HepG2 (cell line): ENCODE results near the gene IPP. TPM values are rescaled to one million over a fixed set of nuclear protein-coding genes. Genes with fewer than 3 reads are reported as not detected.
A peak's percentile ranks its signal among the peaks of the same experiment; 100 is the strongest.

ENCODE experiments used
- ATAC-seq: fragments of 200-7000 bp; cut with Tn5 transposase; 3 replicates; pipeline ENCODE4 v1.9.1; 2020; ENCODE audit warnings: mild to moderate bottlenecking, moderate library complexity
- BruUV-seq: library from RNA; stranded (reverse); fragments of 400-500 nt; replicated peaks from 2 replicates; lab custom pipeline; 2021; lab: Mats Ljungman, UMichigan
- CTCF ChIA-PET: fragments of 300-600 bp; formaldehyde crosslinking; extraction: SDS; loops from one replicate; lab custom pipeline; 2021; ENCODE audit warnings: low total read pairs, inconsistent platforms, low intra/inter-chr PET ratio; lab: Yijun Ruan, JAX
- POLR2A ChIA-PET: fragments of 350-600 bp; sonication (Branson Sonifier 250); formaldehyde crosslinking; loops from one replicate; lab custom pipeline; 2020; ENCODE audit warnings: antibody characterized with exemption, inconsistent platforms; lab: Yijun Ruan, JAX
- DNase-seq: peaks from one replicate; pipeline ENCODE4 v3.0.0-alpha.2; 2015; ENCODE audit warnings: low spot score
- FAIRE-seq: peaks from 3 replicates; lab custom pipeline; 2011; peaks lifted over from hg19 to GRCh38; lab: Jason Lieb, UNC
- H2AFZ ChIP-seq: one replicate; pipeline ENCODE4 v1.6.1; 2011; ENCODE audit warnings: low read length, inconsistent platforms
- H3K27ac ChIP-seq: fragments of 300-600 bp; 3 replicates; pipeline ENCODE4 v1.8.0; 2011; ENCODE audit warnings: mixed run types, mild to moderate bottlenecking, mixed read lengths, low read length, inconsistent platforms; ENCODE audit not compliant: insufficient read depth; ENCODE audit errors: extremely low read length
- H3K27me3 ChIP-seq, 2 experiments: fragments of 200-600 bp in 1 of 2; 2 replicates in 1 of 2; 3 replicates in 1 of 2; pipeline versions ENCODE4 v1.6.0 to v1.8.0; 2011; ENCODE audit warnings: low read length in 2 of 2, mild to moderate bottlenecking in 2 of 2, moderate library complexity in 2 of 2, inconsistent platforms in 1 of 2; ENCODE audit not compliant: insufficient read depth in 2 of 2, control insufficient read depth in 1 of 2
- H3K36me3 ChIP-seq, 2 experiments: fragments of 200-600 bp in 1 of 2; replicated peaks in 1 of 2; 2 replicates in 1 of 2; 3 replicates in 1 of 2; pipeline versions ENCODE4 v1.5.1 to v1.8.0; 2011; ENCODE audit warnings: low read length in 2 of 2, inconsistent platforms in 1 of 2; ENCODE audit not compliant: insufficient read depth in 2 of 2, control insufficient read depth in 1 of 2
- H3K4me1 ChIP-seq: 2 replicates; pipeline ENCODE4 v1.5.1; 2012; ENCODE audit warnings: low read length, inconsistent platforms; ENCODE audit not compliant: insufficient read depth
- H3K4me2 ChIP-seq: 2 replicates; pipeline ENCODE4 v1.6.0; 2011; ENCODE audit warnings: low read depth, low read length, inconsistent platforms
- H3K4me3 ChIP-seq, 3 experiments: fragments of 200-600 bp in 1 of 3; sonication (generic), shearing (Covaris generic) in 1 of 3; replicated peaks in 1 of 3; 2 replicates each; pipeline ENCODE4 v1.5.1; 2011 to 2016; ENCODE audit warnings: low read length in 3 of 3, inconsistent platforms in 2 of 3, low read depth in 2 of 3, mild to moderate bottlenecking in 2 of 3, control low read depth in 1 of 3, mixed read lengths in 1 of 3; ENCODE audit not compliant: insufficient read depth in 1 of 3
- H3K79me2 ChIP-seq: one replicate; pipeline ENCODE4 v1.6.1; 2011; ENCODE audit warnings: low read length, inconsistent platforms; ENCODE audit not compliant: insufficient read depth
- H3K9ac ChIP-seq: 2 replicates; pipeline ENCODE4 v1.6.0; 2011; ENCODE audit warnings: mild to moderate bottlenecking, low read depth, low read length, inconsistent platforms; ENCODE audit not compliant: insufficient read depth
- H3K9me3 ChIP-seq: 2 replicates; pipeline ENCODE4 v1.5.1; 2012; ENCODE audit warnings: mild to moderate bottlenecking, low read length
- H4K20me1 ChIP-seq: 2 replicates; pipeline ENCODE4 v1.6.0; 2011; ENCODE audit warnings: inconsistent platforms, mild to moderate bottlenecking, low read length, moderate library complexity; ENCODE audit not compliant: insufficient read depth
- CHD2 ChIP-seq: IDR thresholded peaks from 2 replicates; pipeline ENCODE4 v1.6.1; 2011; ENCODE audit warnings: low read depth, low read length, improper control_type of control experiment
- EHMT2 ChIP-seq: fragments of 200-600 bp; sonication (generic); IDR thresholded peaks from 2 replicates; pipeline ENCODE4 v1.7.0; 2017; ENCODE audit warnings: antibody characterized with exemption, low read depth, low read length, borderline replicate concordance
- NFIC ChIP-seq: IDR thresholded peaks from 2 replicates; pipeline ENCODE4 v1.6.1; 2012; ENCODE audit warnings: mild to moderate bottlenecking, low read length, inconsistent platforms
- PAX8 ChIP-seq: sonication (generic); formaldehyde crosslinking; IDR thresholded peaks from 2 replicates; pipeline ENCODE4 v1.8.0; 2022; ENCODE audit warnings: mild to moderate bottlenecking, missing genetic modification reagents, borderline replicate concordance
- SETDB1 ChIP-seq: sonication (generic); formaldehyde crosslinking; IDR thresholded peaks from 2 replicates; pipeline ENCODE4 v1.5.1; 2020; ENCODE audit warnings: missing genetic modification reagents, mild to moderate bottlenecking, borderline replicate concordance
- SRY ChIP-seq: sonication (generic); formaldehyde crosslinking; IDR thresholded peaks from 2 replicates; pipeline ENCODE4 v1.8.0; 2022; ENCODE audit warnings: mild to moderate bottlenecking, missing genetic modification reagents
- ZBTB20 ChIP-seq: sonication (generic); formaldehyde crosslinking; IDR thresholded peaks from 2 replicates; pipeline ENCODE4 v1.8.1; 2023; ENCODE audit warnings: missing genetic modification reagents, low read depth, mild to moderate bottlenecking, borderline replicate concordance
- ZC3H13 ChIP-seq: sonication (generic); formaldehyde crosslinking; IDR thresholded peaks from 2 replicates; pipeline ENCODE4 v1.8.1; 2023; ENCODE audit warnings: mild to moderate bottlenecking, missing genetic modification reagents, moderate library complexity
- ZNF207 ChIP-seq: fragments of 450-650 bp; IDR thresholded peaks from 2 replicates; pipeline ENCODE4 v1.6.1; 2016; ENCODE audit warnings: antibody characterized with exemption, borderline replicate concordance
- ZNF251 ChIP-seq: sonication (generic); formaldehyde crosslinking; IDR thresholded peaks from 2 replicates; pipeline ENCODE4 v1.9.0; 2021; ENCODE audit warnings: mild to moderate bottlenecking, missing genetic modification reagents
- ZNF329 ChIP-seq: sonication (generic); formaldehyde crosslinking; IDR thresholded peaks from 2 replicates; pipeline ENCODE4 v1.9.0; 2021; ENCODE audit warnings: low read depth, mild to moderate bottlenecking, missing genetic modification reagents
- ZNF800 ChIP-seq: sonication (generic); formaldehyde crosslinking; IDR thresholded peaks from 2 replicates; pipeline ENCODE4 v1.4.0; 2020; ENCODE audit warnings: missing genetic modification reagents
- WGBS: methylation state at CpG from one replicate; pipeline ENCODE4 v1.1.6; 2017; ENCODE audit warnings: low lambda C conversion rate; 5-methylcytosine and 5-hydroxymethylcytosine counted together
- in situ Hi-C: cut with HindIII; loops from 2 replicates; pipeline ENCODE4 v1.10.0; 2017; ENCODE audit warnings: low pct_unique_long_range_greater_than_20kb; ENCODE audit not compliant: extremely low pct_ligation_motif_present
- intact Hi-C: fragments of 100-400 bp; cut with micrococcal nuclease; formaldehyde crosslinking; loops from one replicate; pipeline ENCODE4 v1.10.0; 2022; ENCODE audit not compliant: unreplicated experiment
- polyA plus RNA-seq, 8 experiments: library from polyadenylated mRNA; depleted of rRNA in 3 of 8; stranded (reverse) in 7 of 8; unstranded in 1 of 8; fragments of >200 nt; fragmentation: Illumina TruSeq in 4 of 8; extraction: Trizol in 4 of 8; gene quantifications; 2 replicates each; pipeline versions ENCODE4 v1.2.1 to v1.2.3, GENCODE V29; 2011 to 2016; ENCODE audit warnings: low read depth in 4 of 8, missing spikeins in 1 of 8, mixed read lengths in 1 of 8; ENCODE audit not compliant: insufficient read depth in 1 of 8
- total RNA-seq, 5 experiments: library from RNA; depleted of rRNA; stranded (reverse); fragments of >200 nt; fragmentation: Illumina TruSeq; extraction: Trizol; gene quantifications; 2 replicates each; pipeline ENCODE4 v1.2.3, GENCODE V29; 2016; ENCODE audit warnings: low read depth in 1 of 5

The IPP gene
- total and polyA plus RNA-seq, 2 of the 13 experiments (the other 11 are each of a cell fraction or from before 2014, with no cell fraction given) = 3.0 to 9.7 TPM

GRCh38 chr1:45674478-45674877 lies 76.0 kb downstream of the IPP start:
- Histone ChIP-seq H3K4me2 (no peak overlapping the region), H3K4me1 (peaks cover 62% of the 10 kb centered on the region), H4K20me1 (peaks cover 91% of the 10 kb centered on the region), H3K4me3 (no peak overlapping the region), H2AFZ (no peak overlapping the region), H3K9ac (no peak overlapping the region), H3K36me3 (peaks cover 0 to 10% of the 10 kb centered on the region in 2 experiments; a peak in 1 of 5 replicates), H3K27me3 (no peaks in the 10 kb centered on the region), H3K9me3 (no peaks in the 10 kb centered on the region), H3K79me2 (peaks cover 95% of the 10 kb centered on the region), H3K27ac (no peak overlapping the region)
- intact Hi-C loops = no loop called here
- CTCF ChIA-PET = no interaction called here
- POLR2A ChIA-PET = interaction anchor here (1.1 kb wide), 1 partner anchor 12 kb away, joined by 8 read pairs; the partner anchor contains the start of gene GPBP1L1
- in situ Hi-C loops = no loop called here
- ATAC-seq (no peak), FAIRE-seq (peak; percentile 48), DNase-seq (no peak)
- no TSS peak for BruUV-seq
- WGBS = 95% methylated on average over 5 of the region's 5 CpGs
- TF ChIP-seq ZBTB20 (CRISPR knock-in tag) (no peak), ZNF251 (no peak), ZNF800 (no peak), CHD2 (no peak), SETDB1 (no peak), ZNF207 (no peak), EHMT2 (no peak), NFIC (no peak), SRY (CRISPR knock-in tag) (no peak), ZNF329 (CRISPR knock-in tag) (no peak), ZC3H13 (no peak), PAX8 (CRISPR knock-in tag) (no peak)
